T-helper 2 cell treated with Interferon-gamma antibody and Interleukin-4, amounts not matched to agents 100 ng/mL and 5 ng/mL, for 36 hours (primary cell): ENCODE data around the gene CLBA1. TPM values are rescaled to one million over a fixed set of nuclear protein-coding genes. Genes with fewer than 3 reads are reported as not detected.
"Not testable (repeated sequence)": the region's sequence is repeated elsewhere in the genome, so short reads cannot be mapped to it uniquely, and the experiment has no call there.

Experiments used
- intact Hi-C: fragments of 100-400 bp; cut with micrococcal nuclease; formaldehyde crosslinking; loops from one replicate; pipeline ENCODE4 v1.15.1; 2023
- total RNA-seq: library from RNA; stranded (reverse); gene quantifications from 2 replicates; pipeline ENCODE4 v1.2.3, GENCODE V29; 2022

Gene CLBA1
- total RNA-seq, 1 donor from 2014 or later = 1.2 TPM

- intact Hi-C loops = loop anchor here (1.0 to 10.0 kb wide), 7 partner anchors 24 to 293 kb away; partner anchors contain the start of genes AKT1, BRF1, CLBA1 and GPR132
These were observed 36.2 kb downstream of the CLBA1 start for GRCh38 chr14:105021656-105022275.

GRCh38 chr14:105022276-105022670 lies 36.7 kb downstream of the CLBA1 start:
- intact Hi-C loops = loop anchor here (10.0 kb wide), 1 partner anchor 227 kb away; the partner anchor contains the start of gene AKT1

GRCh38 chr14:105023144-105023543 lies 37.6 kb downstream of the CLBA1 start:
- intact Hi-C loops = loop anchor here (10.0 kb wide), 1 partner anchor 228 kb away; the partner anchor contains the start of gene AKT1

- intact Hi-C loops = loop anchor here (10.0 kb wide), 1 partner anchor 229 kb away; the partner anchor contains the start of gene AKT1
These were observed 38.3 kb downstream of the CLBA1 start for GRCh38 chr14:105023791-105024480.

- intact Hi-C loops = loop anchor here (5.0 to 10.0 kb wide), 2 partner anchors 48 to 231 kb away; partner anchors contain the start of genes AHNAK2 and AKT1
These were observed 39.8 kb downstream of the CLBA1 start for GRCh38 chr14:105025429-105025828.

- intact Hi-C loops = loop anchor here (5.0 to 10.0 kb wide), 2 partner anchors 49 to 231 kb away; partner anchors contain the start of genes AHNAK2 and AKT1
These were observed 40.6 kb downstream of the CLBA1 start for GRCh38 chr14:105026033-105026785.

GRCh38 chr14:105026802-105027563 lies 41.4 kb downstream of the CLBA1 start:
- intact Hi-C loops = loop anchor here (5.0 to 10.0 kb wide), 2 partner anchors 50 to 232 kb away; partner anchors contain the start of genes AHNAK2 and AKT1

GRCh38 chr14:105027718-105028117 lies 42.1 kb downstream of the CLBA1 start:
- intact Hi-C loops = loop anchor here (5.0 to 10.0 kb wide), 2 partner anchors 50 to 233 kb away; partner anchors contain the start of genes AHNAK2 and AKT1

GRCh38 chr14:105028251-105028927 lies 42.8 kb downstream of the CLBA1 start:
- intact Hi-C loops = loop anchor here (5.0 to 10.0 kb wide), 2 partner anchors 51 to 234 kb away; partner anchors contain the start of genes AHNAK2 and AKT1

GRCh38 chr14:105029402-105029801 lies 43.8 kb downstream of the CLBA1 start:
- intact Hi-C loops = loop anchor here (5.0 to 10.0 kb wide), 2 partner anchors 52 to 235 kb away; partner anchors contain the start of genes AHNAK2 and AKT1

GRCh38 chr14:105030194-105030593 lies 44.6 kb downstream of the CLBA1 start:
- intact Hi-C loops = no loop called here

GRCh38 chr14:105030836-105031396 lies 45.3 kb downstream of the CLBA1 start:
- intact Hi-C loops = no loop called here

- intact Hi-C loops = not testable (repeated sequence)
These were observed 46.9 kb downstream of the CLBA1 start for GRCh38 chr14:105032451-105032901.

- intact Hi-C loops = not testable (repeated sequence)
These were observed 47.9 kb downstream of the CLBA1 start for GRCh38 chr14:105033412-105033900.

- intact Hi-C loops = no loop called here
These were observed 48.9 kb downstream of the CLBA1 start for GRCh38 chr14:105034315-105035039.

GRCh38 chr14:105035616-105036015 lies 50.0 kb downstream of the CLBA1 start:
- intact Hi-C loops = loop anchor here (1.0 kb wide), 1 partner anchor 9 kb away; no protein-coding TSS in a partner anchor

- intact Hi-C loops = no loop called here
These were observed 54.0 kb downstream of the CLBA1 start for GRCh38 chr14:105039458-105040205.
